ENCODE results near the gene APRT.

The APRT gene

GRCh38 chr16:88821168-88821850 is 9.6 kb upstream of the APRT start:
- no peak for DNase-seq

DNA sequence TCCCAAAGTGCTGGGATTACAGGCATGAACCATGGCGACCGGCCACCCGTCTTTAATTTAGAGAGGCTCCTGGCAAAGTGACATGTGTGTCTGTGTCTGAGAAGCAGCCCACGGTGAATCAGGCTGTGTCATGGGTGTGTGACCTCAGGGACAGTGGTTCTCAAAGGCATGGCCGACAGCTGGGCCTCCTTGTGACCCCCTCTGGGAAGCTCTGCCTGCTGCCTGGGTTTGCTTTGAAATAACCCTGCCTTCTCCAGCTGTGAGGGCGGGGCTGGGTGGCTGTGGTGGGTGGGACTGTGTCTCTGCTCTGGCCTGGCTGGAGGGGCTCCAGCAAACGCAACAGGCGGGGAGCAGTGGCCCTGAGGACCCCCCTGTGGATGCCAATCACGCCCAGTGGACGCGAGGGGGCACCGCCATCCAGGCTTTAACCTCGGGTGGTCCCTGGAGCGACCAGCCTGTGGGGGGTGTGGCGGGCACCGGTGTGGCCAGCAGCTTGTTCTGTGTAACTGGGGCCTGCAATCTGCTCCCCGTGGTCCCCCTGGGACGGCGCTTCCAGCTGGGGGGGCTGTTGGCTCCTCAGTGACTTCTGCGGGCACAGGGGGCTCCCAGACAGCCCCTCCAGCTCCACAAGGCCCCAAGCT is 8.8 kb upstream of the APRT start:
- DNase-seq: no peak

DNA sequence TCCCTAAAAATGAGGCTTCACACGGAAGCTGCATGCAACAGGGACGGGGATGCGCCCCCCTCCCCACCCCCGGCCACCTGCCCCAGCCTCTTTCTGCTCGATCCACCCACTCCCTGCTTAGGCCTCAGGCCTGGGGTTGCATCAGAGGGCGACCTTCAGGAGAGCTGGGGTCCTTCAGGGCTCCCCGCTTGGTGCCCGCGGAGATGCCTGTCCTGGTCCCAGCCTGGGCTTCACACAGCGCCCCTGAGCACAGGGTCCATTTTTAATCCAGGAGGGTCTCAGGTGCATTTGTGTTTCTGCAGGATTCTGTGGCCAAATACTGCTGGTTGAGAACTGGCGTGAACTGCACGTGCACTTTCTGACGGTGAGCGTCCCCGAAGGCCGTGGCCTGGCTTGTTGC is 7.4 kb upstream of the APRT start:
- DNase-seq: no peak

GRCh38 chr16:88818575-88818874 is 6.8 kb upstream of the APRT start:
- no peak for DNase-seq

DNA sequence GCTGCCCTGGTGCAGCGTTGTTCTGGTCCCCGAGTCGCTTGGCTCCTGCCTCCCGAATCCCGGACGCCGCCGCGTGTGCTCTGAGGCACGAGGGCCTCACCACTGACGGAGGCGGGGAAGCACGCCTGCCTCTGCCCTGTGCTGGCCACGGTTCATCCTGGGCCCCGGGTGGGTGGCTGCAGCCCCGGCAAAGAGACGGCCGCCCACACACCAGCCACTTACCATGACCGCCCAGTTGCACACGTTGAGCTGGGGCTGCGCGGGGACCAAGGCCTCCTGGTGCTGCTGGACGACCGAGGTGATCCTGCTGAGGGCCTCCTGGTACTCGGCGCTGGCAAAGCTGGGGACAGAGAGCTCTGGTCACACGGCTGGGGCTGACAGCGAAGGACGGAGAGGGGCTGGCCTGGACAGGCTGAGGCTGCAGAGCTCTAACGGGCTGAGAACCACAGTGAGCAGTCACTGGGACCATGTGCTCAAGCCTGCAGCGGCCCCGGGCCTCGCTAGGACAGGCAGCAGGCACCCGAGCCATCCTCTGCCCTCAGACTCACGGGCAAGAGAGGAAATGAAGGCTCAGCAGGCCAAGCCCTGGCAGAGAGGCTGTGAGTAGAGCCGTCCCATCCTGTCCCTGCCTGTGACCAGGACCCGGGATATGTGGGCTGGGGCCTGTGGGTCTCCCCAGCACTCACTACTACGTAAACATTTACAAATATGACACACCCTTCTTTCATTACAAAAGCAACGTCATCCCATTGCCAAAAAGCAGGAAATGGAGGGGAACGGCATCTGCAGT is 6.3 kb upstream of the APRT start:
- no peak for DNase-seq

DNA sequence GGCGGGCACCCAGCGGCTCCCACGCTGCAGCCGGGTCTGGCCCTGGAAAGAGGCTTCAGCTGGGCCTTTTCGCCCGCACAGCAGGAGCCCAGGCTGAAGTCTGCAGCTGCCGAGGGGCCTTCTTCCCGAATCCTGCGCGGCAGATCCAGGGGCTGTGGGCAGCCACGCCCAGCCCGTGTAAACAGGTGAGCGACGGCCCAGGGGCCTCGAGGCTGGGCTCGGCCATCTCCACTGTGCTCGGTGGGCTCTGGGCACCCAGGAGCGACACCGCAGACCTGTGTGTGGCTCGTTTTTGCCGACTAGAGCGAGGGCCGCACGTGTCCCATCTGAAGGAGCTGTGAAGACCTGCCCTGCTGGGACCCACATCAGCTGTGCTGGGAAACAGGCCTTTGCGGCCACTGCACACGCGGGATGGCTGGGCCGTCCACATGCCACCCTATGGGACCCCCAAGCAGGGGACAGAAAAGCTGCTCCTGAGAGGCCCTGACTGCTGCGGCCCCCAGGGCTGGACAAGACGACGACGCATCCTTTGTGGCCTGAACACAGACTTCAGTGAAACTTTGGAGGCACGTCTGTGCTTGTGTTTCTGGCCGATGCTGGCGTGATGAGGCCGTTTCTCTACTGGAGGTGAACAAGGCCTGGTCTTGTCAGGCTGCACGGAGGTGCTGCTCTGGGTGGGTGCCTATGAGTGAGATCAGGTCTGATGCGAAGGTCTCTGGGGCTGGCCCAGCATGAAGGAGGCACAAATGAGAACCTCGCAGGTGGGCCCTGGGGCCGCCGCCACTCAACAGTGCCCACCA is 5.2 kb upstream of the APRT start:
- DNase-seq: no peak

GRCh38 chr16:88815901-88816589 is 4.3 kb upstream of the APRT start:
- peak in 3 of 5 experiments; percentile 32 to 54 (median 35) for DNase-seq

GRCh38 chr16:88815227-88815626 is 3.5 kb upstream of the APRT start:
- DNase-seq: no peak

DNA sequence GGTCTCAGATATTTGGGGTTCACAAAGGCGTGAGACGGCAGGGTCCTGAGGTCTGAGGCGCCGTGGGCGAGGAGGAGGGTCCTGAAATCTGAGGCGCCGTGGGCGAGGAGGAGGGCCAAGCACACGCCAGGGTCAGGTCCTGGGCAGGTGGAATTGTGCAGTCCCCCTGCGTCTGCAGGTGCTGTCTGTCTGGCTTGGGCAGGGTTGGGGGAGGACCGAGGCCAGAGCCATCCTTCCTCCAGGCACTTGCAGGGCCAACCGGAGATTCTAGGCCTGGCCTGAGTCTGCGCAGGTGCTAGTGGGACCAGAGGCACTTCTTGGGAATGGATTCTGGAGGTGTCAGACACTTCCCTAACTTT is 2.4 kb upstream of the APRT start:
- DNase-seq: no peak

- no peak for DNase-seq
Observed at GRCh38 chr16:88813269-88814143, 1.8 kb upstream of the APRT start.

DNA sequence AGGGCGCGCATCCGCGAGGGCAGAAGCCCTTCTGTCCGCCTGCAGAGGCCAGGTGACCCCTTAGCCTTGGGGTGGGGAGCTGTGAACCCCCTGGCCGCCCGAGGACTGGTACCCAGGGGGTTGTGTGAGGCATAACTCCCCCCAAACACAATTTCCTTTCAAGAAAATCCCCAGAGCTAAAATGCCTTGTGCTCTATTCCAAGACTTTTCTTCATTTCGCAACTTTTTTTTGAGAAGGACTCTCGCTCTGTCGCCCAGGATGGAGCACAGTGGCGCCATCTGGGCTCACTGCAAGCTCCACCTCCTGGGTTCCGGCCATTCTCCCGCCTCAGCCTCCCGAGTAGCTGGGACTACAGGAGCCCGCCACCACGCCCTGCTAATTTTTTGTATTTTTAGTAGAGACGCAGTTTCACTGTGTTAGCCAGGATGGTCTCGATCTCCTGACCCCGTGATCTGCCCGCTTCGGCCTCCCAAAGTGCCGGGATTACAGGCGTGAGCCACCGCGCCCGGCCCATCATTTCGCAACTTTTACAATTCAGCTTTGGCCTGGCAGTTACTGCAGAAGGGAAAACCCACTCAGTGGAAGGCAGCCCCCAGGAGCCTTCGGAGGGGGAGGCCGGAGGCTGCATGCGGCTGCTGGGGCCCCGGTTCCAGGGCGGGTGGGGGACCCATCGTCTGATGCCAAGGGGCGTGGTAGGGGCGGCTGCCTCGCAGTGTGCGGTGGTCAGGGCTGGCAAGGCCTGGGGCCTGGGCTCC is 963 bp upstream of the APRT start:
- peak in 1 of 5 experiments; percentile 41 for DNase-seq

DNA sequence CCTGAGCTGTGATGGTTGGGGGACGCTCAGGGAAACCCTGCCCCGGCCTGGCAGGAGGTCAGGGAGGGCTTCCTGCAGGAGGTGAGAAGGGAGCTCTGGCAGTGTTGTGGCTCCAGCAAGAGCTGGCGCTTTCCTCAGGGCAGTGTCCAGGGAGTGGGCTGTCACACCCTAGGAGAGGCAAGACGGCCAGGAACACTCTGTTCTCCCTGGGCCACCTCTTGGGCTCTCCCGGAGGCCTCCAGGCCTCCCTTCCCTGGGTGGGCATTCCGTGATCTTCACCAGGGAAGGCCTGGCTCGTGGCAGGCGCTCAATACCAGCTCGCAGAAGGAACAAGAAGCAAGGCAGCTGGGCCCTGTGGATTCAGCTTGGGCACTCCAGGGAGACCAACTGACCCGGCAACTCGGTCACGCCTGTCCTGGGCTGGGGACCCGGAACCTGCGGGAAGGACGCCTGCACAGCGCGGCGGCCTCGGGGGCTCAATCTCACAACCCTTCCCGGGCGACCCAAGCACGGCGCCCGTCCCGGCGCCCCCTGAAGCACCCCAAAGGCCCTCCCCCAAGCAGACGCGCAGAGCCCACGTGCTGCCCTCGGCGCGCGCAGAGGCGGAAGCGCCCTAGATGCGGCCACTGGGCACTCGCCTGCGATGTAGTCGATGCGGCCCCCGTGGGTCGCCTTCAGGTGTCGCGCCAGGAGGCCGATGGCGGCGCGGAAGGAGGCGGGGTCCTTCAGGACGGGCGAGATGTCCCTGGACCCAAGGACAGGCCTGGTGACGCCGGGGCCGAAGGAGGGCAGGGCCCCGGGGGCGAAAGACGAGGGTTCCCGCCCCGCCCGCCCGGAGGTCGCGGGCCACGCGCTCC is 588 bp downstream of the APRT start:
- DNase-seq: peak; percentile 35 to 84 (median 53)

DNA sequence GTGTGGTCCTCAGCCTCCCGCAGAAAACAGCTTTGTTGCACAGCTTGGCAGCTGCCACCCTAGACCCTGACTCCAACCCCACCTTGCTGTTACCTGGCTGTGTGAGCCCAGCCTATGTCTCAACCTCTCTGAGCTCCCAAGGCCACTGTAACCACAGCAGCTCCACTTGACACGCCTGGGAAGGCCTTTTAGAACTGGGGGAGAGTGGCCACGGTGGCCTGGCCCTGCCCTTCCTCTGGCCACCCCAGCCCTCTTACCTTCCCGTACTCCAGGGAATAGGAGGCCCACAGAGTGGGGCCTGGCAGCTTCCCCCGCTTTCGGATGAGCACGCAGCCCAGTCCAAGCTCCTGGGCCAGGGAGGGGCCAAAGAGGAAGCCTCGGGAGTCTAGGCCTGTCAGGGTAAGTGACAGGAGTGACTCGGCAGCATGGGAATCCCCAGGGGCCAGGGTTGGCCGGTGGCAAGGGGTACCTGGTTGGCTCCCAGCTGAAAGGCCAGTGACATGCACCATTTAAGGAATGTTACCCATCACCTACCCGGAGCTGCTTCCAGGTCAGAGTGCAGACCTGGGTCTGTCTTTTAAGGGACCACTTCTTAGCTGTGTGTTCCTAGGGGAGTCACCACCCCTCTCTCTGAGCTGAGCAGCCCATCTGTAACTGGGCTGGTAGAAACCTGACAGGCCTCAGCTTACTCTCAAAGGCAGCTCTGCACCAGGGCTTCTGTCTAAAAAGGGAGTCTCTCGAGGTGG is 1.4 kb downstream of the APRT start:
- DNase-seq: peak in 1 of 5 experiments; percentile 30

- DNase-seq: no peak
Observed at GRCh38 chr16:88809676-88810165, 2.0 kb downstream of the APRT start.

DNA sequence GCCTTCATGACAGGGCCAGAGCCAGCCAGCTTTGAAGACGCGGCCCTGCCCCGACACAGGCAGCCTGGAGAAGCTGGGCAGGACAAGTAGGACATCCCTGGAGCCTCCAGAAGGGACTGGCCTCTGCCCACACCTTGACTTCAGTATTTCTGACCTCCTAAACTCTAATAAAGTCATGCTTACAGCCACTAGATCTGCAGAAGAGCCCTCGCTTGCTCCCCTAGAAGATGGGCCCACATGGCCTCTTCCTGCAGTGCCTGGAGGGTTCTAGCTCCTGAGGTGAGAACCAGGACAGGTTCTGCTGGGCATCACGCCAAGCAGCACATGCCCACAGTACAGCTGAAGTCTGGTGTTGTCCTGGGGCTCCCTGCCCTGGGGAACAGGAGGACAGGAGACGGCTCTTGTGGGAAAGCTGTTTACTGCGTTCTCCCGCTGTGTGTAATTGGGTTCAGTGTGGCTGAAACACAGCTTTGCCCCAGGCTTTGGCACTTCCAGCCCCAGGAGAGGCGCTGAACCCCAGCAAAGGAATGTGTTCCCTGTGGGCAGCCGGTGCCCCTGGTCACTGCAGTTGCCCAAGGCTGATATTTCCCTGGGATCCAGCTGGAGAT is 2.6 kb downstream of the APRT start:
- DNase-seq: no peak

DNA sequence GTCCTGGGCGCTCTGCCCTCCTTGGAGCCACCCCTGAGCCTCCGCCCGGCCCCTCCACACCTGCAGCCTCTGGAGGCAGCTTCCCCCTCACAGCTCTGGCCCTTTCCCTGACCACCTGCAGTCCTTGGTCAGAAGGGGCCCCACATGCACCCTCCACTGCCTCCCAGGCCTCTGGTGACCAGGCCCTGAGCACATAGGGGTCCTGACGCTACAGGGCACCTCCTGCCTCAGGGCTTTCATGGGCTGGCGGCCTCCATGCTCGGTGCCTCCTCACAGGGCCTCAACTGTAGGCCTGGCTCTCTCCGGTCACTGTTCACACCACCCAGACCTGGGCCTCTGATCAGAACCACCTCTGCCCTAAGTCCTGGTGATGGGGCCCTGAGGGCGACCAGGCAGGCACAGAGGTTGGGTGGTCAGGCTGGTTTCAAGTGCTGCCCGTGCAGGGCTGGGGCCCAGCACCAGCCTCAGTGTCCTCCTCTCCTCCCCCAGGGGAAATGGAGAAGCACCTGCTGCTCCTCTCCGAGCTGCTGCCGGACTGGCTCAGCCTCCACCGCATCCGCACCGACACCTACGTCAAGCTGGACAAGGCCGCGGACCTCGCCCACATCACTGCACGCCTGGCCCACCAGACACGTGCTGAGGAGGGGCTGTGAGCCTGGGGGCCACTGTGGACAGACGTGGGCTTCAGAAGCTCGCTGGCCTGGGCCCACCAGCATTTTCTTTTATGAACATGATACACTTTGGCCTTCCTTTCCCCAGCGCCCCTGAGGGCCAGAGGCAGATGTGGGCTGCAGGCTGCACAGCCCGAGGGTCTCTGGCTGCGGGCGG is 3.9 kb downstream of the APRT start:
- no peak for DNase-seq

- DNase-seq: no peak
Observed at GRCh38 chr16:88807142-88807625, 4.5 kb downstream of the APRT start.

All from T-helper 2 cell (primary cell).